T-helper 1 cell treated with Interleukin-12 subunit alpha and Interleukin-12 subunit beta and Interleukin-4 antibody, amounts not matched to agents 30 ng/mL and 1 ng/mL, for 36 hours (primary cell): ENCODE data around the gene SRPRA. TPM values are rescaled to one million over a fixed set of nuclear protein-coding genes. Genes with fewer than 3 reads are reported as not detected.

Experiments
- intact Hi-C: fragments of 100-400 bp; cut with micrococcal nuclease; formaldehyde crosslinking; loops from one replicate; pipeline ENCODE4 v1.15.1; 2024
- total RNA-seq: library from RNA; stranded (reverse); gene quantifications from 2 replicates; pipeline ENCODE4 v1.2.3, GENCODE V29; 2022

The SRPRA gene
- total RNA-seq, 1 donor from 2014 or later = 173 TPM

DNA sequence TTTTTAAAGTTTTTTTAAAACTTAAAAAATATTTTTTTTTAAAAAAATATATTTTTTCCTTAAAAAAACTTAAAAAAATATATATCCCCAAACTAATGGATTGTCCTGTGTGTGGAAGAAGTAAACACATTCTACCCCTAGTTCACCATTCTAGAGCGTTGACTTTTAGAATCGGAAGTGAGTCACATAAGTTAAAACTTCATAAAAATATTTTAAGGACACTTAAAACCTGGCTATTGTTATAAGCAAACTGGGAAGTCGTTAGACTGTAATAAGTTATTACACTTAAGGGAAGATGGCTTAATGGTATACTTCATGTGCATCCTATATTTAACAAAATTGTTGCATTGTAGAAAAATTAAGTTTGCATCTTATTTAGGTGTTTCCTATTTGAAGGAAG, 36.0 kb downstream of the SRPRA start:
- intact Hi-C loops = no loop called here

GRCh38 chr11:126231725-126232459, 36.8 kb downstream of the SRPRA start:
- intact Hi-C loops = no loop called here

GRCh38 chr11:126229858-126230540, 38.7 kb downstream of the SRPRA start:
- intact Hi-C loops = no loop called here

DNA sequence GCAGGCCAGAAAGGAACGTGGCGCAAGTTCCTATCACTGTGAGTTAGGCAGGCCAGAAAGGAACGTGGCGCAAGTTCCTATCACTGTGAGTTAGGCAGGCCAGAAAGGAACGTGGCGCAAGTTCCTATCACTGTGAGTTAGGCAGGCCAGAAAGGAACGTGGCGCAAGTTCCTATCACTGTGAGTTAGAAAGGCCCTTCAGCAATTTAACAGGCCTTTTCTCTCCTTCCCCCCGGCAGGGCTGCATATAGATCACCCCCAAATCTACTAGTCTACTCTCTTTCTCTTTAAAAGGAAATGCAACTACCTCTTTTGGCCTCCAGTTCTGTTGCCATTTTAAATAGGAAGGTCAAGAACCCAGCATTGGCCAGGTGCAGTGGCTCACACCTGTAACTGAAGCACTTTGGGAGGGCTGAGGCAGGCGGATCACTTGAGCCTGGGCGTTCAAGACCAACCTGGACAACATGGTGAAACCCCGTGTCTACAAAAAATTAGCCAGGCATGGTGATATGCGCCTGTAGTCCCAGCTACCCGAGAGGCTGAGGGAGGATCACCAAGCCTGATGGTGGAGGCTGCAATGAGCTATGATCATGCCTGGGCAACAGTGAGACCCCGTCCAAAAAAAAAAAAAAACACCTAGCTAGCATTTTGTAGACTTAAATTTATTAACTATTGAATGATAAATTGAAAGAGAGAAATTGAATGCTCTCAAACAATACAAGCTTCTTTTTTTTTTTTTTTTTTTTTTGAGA, 42.2 kb downstream of the SRPRA start:
- intact Hi-C loops = no loop called here

GRCh38 chr11:126225295-126225665, 43.4 kb downstream of the SRPRA start:
- intact Hi-C loops = no loop called here

DNA sequence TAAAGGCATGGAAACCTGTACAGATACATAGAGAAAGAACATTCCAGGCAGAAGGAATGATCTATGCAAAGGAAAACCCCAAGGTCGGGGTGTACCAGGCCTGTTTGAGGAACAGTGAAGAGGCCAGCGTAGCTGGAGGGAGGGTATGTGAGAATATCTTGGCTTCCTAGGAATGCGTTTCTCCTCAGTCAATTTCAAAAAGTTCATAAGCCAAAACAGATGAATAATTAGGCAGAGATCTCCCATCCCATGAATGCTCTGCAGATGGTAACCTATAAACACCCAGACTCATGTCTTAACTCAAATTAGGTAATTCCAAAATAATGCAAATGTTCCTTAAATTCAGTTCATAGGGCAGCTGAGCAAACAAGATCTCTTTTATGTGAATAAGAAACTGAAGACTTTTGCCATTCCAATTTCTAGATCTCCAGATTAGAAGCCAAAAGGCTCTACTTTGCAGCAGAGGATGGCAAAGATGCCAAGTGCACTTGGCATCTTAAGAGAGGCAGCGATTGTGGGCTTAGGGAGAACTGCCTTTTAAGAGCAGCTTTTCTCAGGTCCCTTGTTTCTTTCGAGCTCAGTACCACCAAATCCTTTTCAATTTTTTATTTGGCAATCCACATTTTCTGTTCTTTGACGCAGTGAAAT, 43.9 kb downstream of the SRPRA start:
- intact Hi-C loops = no loop called here

GRCh38 chr11:126219547-126219946, 49.1 kb downstream of the SRPRA start:
- intact Hi-C loops = no loop called here

DNA sequence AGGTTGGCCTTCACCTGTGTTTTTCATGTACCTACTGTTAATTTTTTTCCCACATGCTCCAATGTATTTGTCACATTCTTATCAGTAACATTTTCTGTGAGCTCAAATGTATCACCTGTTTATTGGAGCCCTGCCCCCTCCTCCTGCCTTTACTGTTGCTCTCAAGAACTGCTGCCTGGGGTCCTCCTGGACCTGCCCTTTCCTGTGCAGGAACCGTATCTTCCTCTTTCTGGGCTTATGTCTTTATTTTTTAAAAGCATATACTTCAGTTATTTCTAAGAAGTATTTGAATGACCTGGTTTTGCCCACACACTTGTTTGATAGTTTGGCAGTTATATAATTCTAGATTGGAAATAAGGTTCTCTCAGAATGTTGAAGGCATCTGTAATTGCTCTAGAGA, 51.2 kb downstream of the SRPRA start:
- intact Hi-C loops = no loop called here

- intact Hi-C loops = no loop called here
These were observed 52.0 kb downstream of the SRPRA start for GRCh38 chr11:126216526-126217305.

GRCh38 chr11:126214841-126215240, 53.9 kb downstream of the SRPRA start:
- intact Hi-C loops = loop anchor here (5.0 kb wide), 1 partner anchor 1103 kb away; the partner anchor contains the start of gene TMEM218

DNA sequence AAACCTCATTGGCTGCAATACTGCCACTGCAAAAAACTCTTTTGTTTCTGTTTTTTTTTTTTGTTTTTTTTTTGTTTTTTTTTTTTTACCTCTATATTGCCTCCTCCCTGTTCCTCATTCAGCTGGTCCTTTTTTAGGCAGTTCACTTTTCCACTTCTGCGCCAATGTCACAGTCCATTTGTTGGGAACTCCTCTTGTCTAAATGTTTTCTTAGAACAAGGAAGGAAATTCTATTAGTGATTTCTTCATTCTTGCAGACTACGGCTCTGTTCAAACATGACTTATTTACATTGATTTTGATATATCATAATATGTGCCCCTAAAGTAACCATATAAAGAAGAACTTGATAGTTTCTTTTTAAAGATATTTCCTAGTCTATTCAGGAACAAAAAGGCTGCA, 54.3 kb downstream of the SRPRA start:
- intact Hi-C loops = loop anchor here (5.0 kb wide), 1 partner anchor 1102 kb away; the partner anchor contains the start of gene TMEM218

Other genes with a start within 250 kb of the SRPRA start
- 0.83 and 2.2 TPM in 2 replicates for gene CDON, start 206.0 kb downstream of the SRPRA start, total RNA-seq
- 32.2 and 36.9 TPM in 2 replicates for gene RPUSD4, start 57.2 kb downstream of the SRPRA start, total RNA-seq
- 13.4 and 14.0 TPM in 2 replicates for gene FAM118B, start 57.1 kb downstream of the SRPRA start, total RNA-seq
- 45.1 and 47.8 TPM in 2 replicates for gene FOXRED1, start 259 bp upstream of the SRPRA start, total RNA-seq
- 17.0 and 17.9 TPM in 2 replicates for gene TIRAP, start 14.2 kb upstream of the SRPRA start, total RNA-seq
- gene DCPS, start 35.2 kb upstream of the SRPRA start, total RNA-seq = 37.4 and 38.0 TPM in 2 replicates
- gene ST3GAL4, start 86.8 kb upstream of the SRPRA start, total RNA-seq = 7.8 and 8.4 TPM in 2 replicates